Gastrocnemius medialis (tissue), 4 donors: ENCODE data around the gene DLL4.

Experiments
- CTCF ChIP-seq, 5 experiments: fragments of 450-650 bp in 3 of 5; fragments of 200-600 bp in 2 of 5; sonication (generic) in 2 of 5; IDR thresholded peaks in 4 of 5; conservative IDR thresholded peaks in 1 of 5; 1 replicate in 4 of 5; 2 replicates in 1 of 5; pipeline ENCODE4 v1.5.1; 2016 to 2019; ENCODE audit warnings: antibody characterized with exemption in 5 of 5, mild to moderate bottlenecking in 3 of 5, moderate library complexity in 3 of 5
- POLR2A ChIP-seq, 2 donors: fragments of 450-650 bp; IDR thresholded peaks; one replicate each; pipeline ENCODE4 v1.6.1; 2017; ENCODE audit warnings: antibody characterized with exemption in 2 of 2, mild to moderate bottlenecking in 2 of 2, moderate library complexity in 2 of 2

- TF ChIP-seq POLR2A (IDR thresholded peaks at IDR 0.05) (no peak), CTCF (IDR thresholded peaks at IDR 0.05 in 4 of 5, conservative IDR thresholded peaks at IDR 0.05 in 1 of 5) (no peak)
Observed at GRCh38 chr15:40915679-40916078, 13.5 kb upstream of the DLL4 start.
